Keratinocyte (primary cell): Measurements from ENCODE around the gene CACNA2D4. TPM values are rescaled to one million over a fixed set of nuclear protein-coding genes. Genes with fewer than 3 reads are reported as not detected.

Experiments used
- DNase-seq: peaks from one replicate; pipeline ENCODE4 v3.0.0-alpha.2; 2011; ENCODE audit warnings: low read depth, missing footprints, low spot score
- FAIRE-seq: peaks from 2 replicates; lab custom pipeline; 2011; peaks lifted over from hg19 to GRCh38; lab: Jason Lieb, UNC
- H2AFZ ChIP-seq: 2 replicates; pipeline ENCODE4 v1.6.0; 2012; ENCODE audit warnings: low read length, control low read depth, inconsistent platforms; ENCODE audit not compliant: control insufficient read depth
- H3K27ac ChIP-seq: 2 replicates; pipeline ENCODE4 v1.5.1; 2011; ENCODE audit warnings: low read length; ENCODE audit not compliant: control insufficient read depth, insufficient read depth
- H3K27me3 ChIP-seq: 3 replicates; pipeline ENCODE4 v1.6.0; 2011; ENCODE audit warnings: low read length; ENCODE audit not compliant: control insufficient read depth, insufficient read depth; ENCODE audit errors: extremely low read depth
- H3K36me3 ChIP-seq, 2 experiments: 2 replicates in 1 of 2; 3 replicates in 1 of 2; pipeline ENCODE4 v1.5.1; 2011; ENCODE audit warnings: low read length in 2 of 2, mild to moderate bottlenecking in 1 of 2; ENCODE audit not compliant: control insufficient read depth in 2 of 2, insufficient read depth in 2 of 2; ENCODE audit errors: extremely low read depth in 1 of 2
- H3K4me1 ChIP-seq: 3 replicates; pipeline ENCODE4 v1.5.1; 2011; ENCODE audit warnings: low read length; ENCODE audit not compliant: control insufficient read depth, insufficient read depth; ENCODE audit errors: extremely low read depth
- H3K4me2 ChIP-seq: 3 replicates; pipeline ENCODE4 v1.6.0; 2011; ENCODE audit warnings: low read depth, low read length; ENCODE audit not compliant: control insufficient read depth, insufficient read depth; ENCODE audit errors: extremely low read depth
- H3K4me3 ChIP-seq, 3 experiments: fragments of 200-600 bp in 1 of 3; sonication (generic) in 1 of 3; 2 replicates in 2 of 3; 3 replicates in 1 of 3; pipeline ENCODE4 v1.5.1; 2011 to 2016; ENCODE audit warnings: low read length in 3 of 3, mild to moderate bottlenecking in 3 of 3, control low read depth in 2 of 3, inconsistent platforms in 1 of 3, low read depth in 1 of 3, mixed read lengths in 1 of 3, mixed run types in 1 of 3, moderate library complexity in 1 of 3; ENCODE audit not compliant: control insufficient read depth in 2 of 3, insufficient read depth in 2 of 3; ENCODE audit errors: extremely low read depth in 1 of 3
- H3K79me2 ChIP-seq: 2 replicates; pipeline ENCODE4 v1.6.0; 2012; ENCODE audit warnings: low read length; ENCODE audit not compliant: control insufficient read depth, insufficient read depth
- H3K9ac ChIP-seq: 3 replicates; pipeline ENCODE4 v1.6.0; 2011; ENCODE audit warnings: low read length; ENCODE audit not compliant: control insufficient read depth, insufficient read depth; ENCODE audit errors: extremely low read depth
- H3K9me1 ChIP-seq: 3 replicates; pipeline ENCODE4 v1.6.0; 2011; ENCODE audit warnings: low read length; ENCODE audit not compliant: control insufficient read depth, insufficient read depth; ENCODE audit errors: extremely low read depth
- H3K9me3 ChIP-seq: 2 replicates; pipeline ENCODE4 v1.5.1; 2012; ENCODE audit warnings: low read depth, low read length; ENCODE audit not compliant: control insufficient read depth
- H4K20me1 ChIP-seq: 3 replicates; pipeline ENCODE4 v1.6.0; 2011; ENCODE audit warnings: low read length; ENCODE audit not compliant: control insufficient read depth, insufficient read depth; ENCODE audit errors: extremely low read depth
- CTCF ChIP-seq, 3 experiments: IDR thresholded peaks in 1 of 3; conservative IDR thresholded peaks in 1 of 3; optimal IDR thresholded peaks in 1 of 3; 2 replicates in 2 of 3; 3 replicates in 1 of 3; pipeline versions ENCODE3 to v1.5.1; 2011; ENCODE audit warnings: low read length in 3 of 3, mild to moderate bottlenecking in 3 of 3, moderate library complexity in 2 of 3, control low read depth in 1 of 3, inconsistent platforms in 1 of 3; ENCODE audit not compliant: insufficient read depth in 2 of 3; ENCODE audit errors: extremely low read depth in 1 of 3
- EZH2 ChIP-seq: IDR thresholded peaks from one replicate; pipeline ENCODE4 v1.6.1; 2012; ENCODE audit warnings: inconsistent platforms, mild to moderate bottlenecking, low read length, moderate library complexity
- dilution Hi-C: fragments of 300-500 bp; cut with MboI; formaldehyde crosslinking; loops from one replicate; pipeline ENCODE4 v1.7.0; 2020; ENCODE audit warnings: low sequenced_read_pairs; ENCODE audit not compliant: extremely low pct_ligation_motif_present
- polyA plus RNA-seq, 5 experiments: library from polyadenylated mRNA; depleted of rRNA in 3 of 5; stranded (reverse) in 3 of 5; stranded (forward) in 1 of 5; unstranded in 1 of 5; fragments of >200 nt; gene quantifications; 1 replicate in 1 of 5; 2 replicates in 3 of 5; 3 replicates in 1 of 5; pipeline versions ENCODE4 v1.2.1 to v1.2.3, GENCODE V29; 2011 to 2012; ENCODE audit warnings: missing spikeins in 2 of 5, low read depth in 1 of 5, low replicate concordance in 1 of 5

CACNA2D4 gene
- polyA plus RNA-seq, 1 donor (not counting 4 experiments of a cell fraction or from before 2014, with no cell fraction given): 0.09 TPM

GRCh38 chr12:1880153-1880845 is 38.2 kb downstream of the CACNA2D4 start:
- FAIRE-seq (no peak), DNase-seq (no peak)
- no peak for TF ChIP-seq CTCF (optimal IDR thresholded peaks at IDR 0.05 in 1 of 3, IDR thresholded peaks at IDR 0.05 in 1 of 3, conservative IDR thresholded peaks at IDR 0.05 in 1 of 3; ENCODE audit: extremely low read depth in 1 of 3, insufficient read depth in 2 of 3, low read length in 3 of 3)
- TF ChIP-seq EZH2: no peak
- dilution Hi-C loops: no loop called here
- H3K9me3 ChIP-seq: no peaks in the 10 kb centered on the region
- H3K4me3 ChIP-seq: no peak overlapping the region
- no peak overlapping the region for H3K4me2 ChIP-seq
- no peaks in the 10 kb centered on the region for H4K20me1 ChIP-seq
- no peak overlapping the region for H3K9ac ChIP-seq
- H3K4me1 ChIP-seq: no peaks in the 10 kb centered on the region
- no peaks in the 10 kb centered on the region for H3K9me1 ChIP-seq
- H2AFZ ChIP-seq: no peak overlapping the region
- no peaks in the 10 kb centered on the region for H3K79me2 ChIP-seq
- H3K27ac ChIP-seq: no peak overlapping the region
- no peaks in the 10 kb centered on the region for H3K27me3 ChIP-seq
- no peaks in the 10 kb centered on the region for H3K36me3 ChIP-seq

- Histone ChIP-seq H3K36me3 (no peaks in the 10 kb centered on the region), H3K79me2 (no peaks in the 10 kb centered on the region), H3K9me3 (no peaks in the 10 kb centered on the region), H3K27ac (no peak overlapping the region), H3K4me1 (no peaks in the 10 kb centered on the region), H4K20me1 (no peaks in the 10 kb centered on the region), H3K27me3 (no peaks in the 10 kb centered on the region), H3K4me2 (no peak overlapping the region), H3K4me3 (no peak overlapping the region), H2AFZ (no peak overlapping the region), H3K9ac (no peak overlapping the region), H3K9me1 (no peaks in the 10 kb centered on the region)
- dilution Hi-C loops: no loop called here
- DNase-seq: no peak
- TF ChIP-seq EZH2: no peak
- no peak for TF ChIP-seq CTCF (optimal IDR thresholded peaks at IDR 0.05 in 1 of 3, IDR thresholded peaks at IDR 0.05 in 1 of 3, conservative IDR thresholded peaks at IDR 0.05 in 1 of 3; ENCODE audit: extremely low read depth in 1 of 3, insufficient read depth in 2 of 3, low read length in 3 of 3)
- FAIRE-seq: no peak
Observed at GRCh38 chr12:1879633-1880032, 38.8 kb downstream of the CACNA2D4 start.
